IPS DF 6.9 (cell line): Measurements from ENCODE around the gene PKP3.

ENCODE experiments used
- DNase-seq: peaks from one replicate; pipeline ENCODE4 v3.0.0-alpha.2; 2013; ENCODE audit warnings: low read depth, low spot score
- H3K27ac ChIP-seq: one replicate; pipeline ENCODE4 v1.5.1; 2013; ENCODE audit warnings: low read length, control low read depth
- H3K27me3 ChIP-seq: 2 replicates; pipeline ENCODE4 v1.6.1; 2013; ENCODE audit warnings: mild to moderate bottlenecking, low read length; ENCODE audit not compliant: control insufficient read depth, insufficient read depth
- H3K36me3 ChIP-seq: 2 replicates; pipeline ENCODE4 v1.6.1; 2013; ENCODE audit warnings: low read length; ENCODE audit not compliant: control insufficient read depth, insufficient read depth
- H3K4me1 ChIP-seq: 2 replicates; pipeline ENCODE4 v1.6.1; 2013; ENCODE audit warnings: low read length; ENCODE audit not compliant: control insufficient read depth, insufficient read depth
- H3K4me3 ChIP-seq: 2 replicates; pipeline ENCODE4 v1.5.1; 2013; ENCODE audit warnings: mild to moderate bottlenecking, low read length
- H3K9me3 ChIP-seq: 2 replicates; pipeline ENCODE4 v1.6.1; 2013; ENCODE audit warnings: low read length, inconsistent platforms; ENCODE audit not compliant: control insufficient read depth, insufficient read depth
- WGBS: extraction: QIAGEN DNeasy Blood & Tissue Kit; methylation state at CpG from one replicate; pipeline ENCODE4 v1.1.7; 2013; ENCODE audit warnings: mixed read lengths, missing lambda C conversion rate; ENCODE audit not compliant: insufficient read length, insufficient coverage; 5-methylcytosine and 5-hydroxymethylcytosine counted together

Gene PKP3

DNA sequence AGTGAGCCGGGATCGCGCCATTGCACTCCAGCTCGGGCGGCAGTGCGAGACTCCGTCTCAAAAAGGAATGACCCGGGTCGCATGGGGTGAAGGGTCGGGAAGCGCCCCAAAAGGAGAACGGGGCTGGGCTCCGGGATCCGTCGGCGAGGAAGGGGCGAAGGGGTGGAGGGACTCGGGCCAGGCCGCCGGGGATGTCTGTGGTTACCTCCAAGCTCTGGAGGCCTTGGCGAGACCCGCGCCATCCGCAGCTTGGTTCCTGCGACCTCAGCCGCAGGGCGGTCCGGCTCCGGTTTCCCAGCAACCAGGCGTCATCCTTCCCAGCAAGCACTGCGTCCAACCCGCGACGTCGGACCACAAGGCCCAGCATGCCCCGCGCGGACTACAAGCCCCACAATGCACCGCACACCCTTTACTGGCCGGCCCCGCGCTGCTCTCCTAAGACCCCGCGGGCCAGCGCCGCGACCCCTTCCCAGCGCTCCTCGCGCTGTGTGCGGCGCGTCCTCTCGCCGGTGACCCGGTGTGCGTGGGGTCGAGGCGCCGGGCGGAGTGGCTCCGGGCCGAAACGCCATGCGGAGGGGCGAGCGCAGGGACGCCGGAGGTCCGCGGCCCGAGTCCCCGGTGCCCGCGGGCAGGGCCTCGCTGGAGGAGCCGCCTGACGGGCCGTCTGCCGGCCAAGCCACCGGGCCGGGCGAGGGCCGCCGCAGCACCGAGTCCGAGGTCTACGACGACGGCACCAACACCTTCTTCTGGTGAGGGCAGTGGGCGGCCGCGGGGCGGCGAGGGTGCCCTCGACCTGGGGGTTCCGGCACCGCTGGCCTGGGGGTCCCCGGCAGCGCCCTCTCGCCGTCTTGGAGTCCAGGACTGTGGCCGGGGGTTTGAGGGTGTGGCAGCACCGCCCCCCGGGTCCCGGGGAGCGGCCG, 56.1 kb downstream of the PKP3 start, which contains the start of gene PTDSS2:
Gene PTDSS2, plus strand, starts transcription at position 391 of the 920 bp plus-strand sequence. Its CDS starts 177 bp downstream, at position 568.
- Histone ChIP-seq H3K27me3 (no peaks in the 10 kb centered on the region), H3K4me1 (peaks cover 6% of the 10 kb centered on the region), H3K36me3 (peaks cover 4% of the 10 kb centered on the region; the same call in 1 of the 2 replicates), H3K4me3 (peak within 1 kb of the TSS; percentile 98), H3K27ac (no peak within 1 kb of the TSS), H3K9me3 (no peaks in the 10 kb centered on the region)
- DNase-seq, result peak; percentile 96
- no CpG with 5 or more reads among the region's 108 CpGs for whole genome bisulfite sequencing

- peaks cover 4% of the 10 kb centered on the region; the same call in 1 of the 2 replicates for H3K36me3 ChIP-seq
- no peaks in the 10 kb centered on the region for H3K27me3 ChIP-seq
- WGBS, result no CpG with 5 or more reads among the region's 46 CpGs
- DNase-seq, result no peak
- H3K4me1 ChIP-seq, result peaks cover 5% of the 10 kb centered on the region
- no peaks in the 10 kb centered on the region for H3K9me3 ChIP-seq
- H3K4me3 ChIP-seq, result peak overlapping the region; percentile 98
- no peak overlapping the region for H3K27ac ChIP-seq
These were observed 56.9 kb downstream of the PKP3 start for GRCh38 chr11:450809-451451.

- no peaks in the 10 kb centered on the region for H3K27me3 ChIP-seq
- H3K4me3 ChIP-seq, result no peak overlapping the region
- H3K36me3 ChIP-seq, result peaks cover 4% of the 10 kb centered on the region; the same call in 1 of the 2 replicates
- DNase-seq, result no peak
- H3K4me1 ChIP-seq, result peaks cover 7% of the 10 kb centered on the region; the same call in 1 of the 2 replicates
- H3K9me3 ChIP-seq, result no peaks in the 10 kb centered on the region
- no peak overlapping the region for H3K27ac ChIP-seq
- WGBS, result no CpG with 5 or more reads among the region's 14 CpGs
These were observed 57.7 kb downstream of the PKP3 start for GRCh38 chr11:451738-452137.

DNA sequence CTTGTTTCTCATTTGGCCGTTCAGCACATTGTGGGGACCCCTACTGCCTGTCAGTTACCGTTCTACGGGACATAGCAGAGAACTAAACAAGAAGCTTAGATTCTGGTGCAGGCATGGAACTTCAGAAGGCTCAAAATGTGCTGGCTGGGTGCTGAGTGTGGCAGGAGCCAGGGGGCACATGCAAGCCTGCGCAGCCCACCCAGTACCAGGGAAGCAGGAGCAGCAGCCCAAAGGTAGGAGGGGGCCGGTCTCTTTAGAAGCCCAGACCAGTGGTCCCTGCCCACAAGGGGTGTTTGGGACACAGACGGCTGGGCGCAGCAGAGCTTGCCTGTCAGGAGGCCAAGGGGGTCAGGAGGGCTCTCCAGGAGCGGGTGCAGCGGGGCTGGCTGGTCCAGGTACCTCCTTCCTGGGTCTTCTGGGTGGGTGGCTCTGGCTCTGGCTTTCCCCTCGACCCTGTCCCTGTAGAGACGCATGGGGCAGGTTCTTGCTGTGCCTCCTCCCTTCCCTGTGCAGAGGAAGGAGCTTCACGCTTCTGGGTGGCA, 58.3 kb downstream of the PKP3 start:
- WGBS, result no CpG with 5 or more reads among the region's 12 CpGs
- peaks cover 4% of the 10 kb centered on the region; the same call in 1 of the 2 replicates for H3K36me3 ChIP-seq
- DNase-seq, result no peak
- H3K27ac ChIP-seq, result no peak overlapping the region
- H3K4me1 ChIP-seq, result peaks cover 8% of the 10 kb centered on the region
- no peaks in the 10 kb centered on the region for H3K27me3 ChIP-seq
- H3K4me3 ChIP-seq, result no peak overlapping the region
- H3K9me3 ChIP-seq, result no peaks in the 10 kb centered on the region

- no peaks in the 10 kb centered on the region for H3K27me3 ChIP-seq
- H3K36me3 ChIP-seq, result peaks cover 4% of the 10 kb centered on the region; the same call in 1 of the 2 replicates
- no peak overlapping the region for H3K4me3 ChIP-seq
- DNase-seq, result no peak
- no peak overlapping the region for H3K27ac ChIP-seq
- H3K4me1 ChIP-seq, result peaks cover 8% of the 10 kb centered on the region
- WGBS, result no CpG with 5 or more reads among the region's 19 CpGs
- H3K9me3 ChIP-seq, result no peaks in the 10 kb centered on the region
These were observed 59.0 kb downstream of the PKP3 start for GRCh38 chr11:452916-453527.

DNA sequence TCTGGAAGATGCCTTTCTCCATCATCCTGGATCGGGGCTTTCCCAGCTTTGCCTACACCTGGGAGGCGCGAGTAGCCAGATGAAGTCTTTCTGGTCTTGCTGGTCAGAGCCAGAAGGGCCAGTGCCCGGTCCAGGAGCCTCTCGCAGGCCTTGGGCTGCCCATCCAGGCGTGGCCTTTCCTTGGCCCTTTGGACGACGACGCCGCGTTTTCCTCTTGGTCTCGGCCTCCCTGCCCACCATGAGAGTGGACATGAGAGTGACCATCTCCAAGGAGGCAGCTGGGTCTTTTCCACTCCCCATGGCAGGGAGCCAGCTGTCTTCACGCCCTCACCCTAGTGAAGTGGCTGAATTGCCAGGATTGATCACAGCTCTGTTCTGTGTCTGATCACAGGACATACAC, 59.6 kb downstream of the PKP3 start:
- Histone ChIP-seq H3K27me3 (no peaks in the 10 kb centered on the region), H3K36me3 (peaks cover 4% of the 10 kb centered on the region; the same call in 1 of the 2 replicates), H3K4me3 (no peak overlapping the region), H3K9me3 (no peaks in the 10 kb centered on the region), H3K27ac (no peak overlapping the region), H3K4me1 (peaks cover 8% of the 10 kb centered on the region)
- WGBS, result no CpG with 5 or more reads among the region's 13 CpGs
- DNase-seq, result no peak

DNA sequence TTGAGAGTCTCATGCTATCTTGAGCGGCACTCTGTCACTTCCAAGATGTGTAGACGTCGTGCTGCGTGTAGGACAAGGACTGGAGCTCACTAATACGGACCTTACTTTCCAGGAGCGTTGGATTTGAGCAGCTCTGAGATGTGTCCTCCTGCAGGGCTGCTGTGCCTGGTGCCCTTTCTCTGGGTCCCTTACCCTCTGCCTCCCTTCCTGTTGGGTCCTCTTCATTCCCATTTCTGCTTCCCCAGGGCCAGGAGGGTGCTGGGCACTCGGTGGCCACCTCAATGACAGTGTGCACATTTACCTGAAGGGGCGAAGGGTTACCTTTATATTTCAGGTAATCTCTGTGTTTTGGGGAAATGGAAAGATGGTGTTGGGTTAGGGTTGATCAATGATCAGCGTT, 60.0 kb downstream of the PKP3 start:
- peaks cover 8% of the 10 kb centered on the region for H3K4me1 ChIP-seq
- H3K36me3 ChIP-seq, result peaks cover 4% of the 10 kb centered on the region; the same call in 1 of the 2 replicates
- WGBS, result no CpG with 5 or more reads among the region's 9 CpGs
- H3K4me3 ChIP-seq, result no peak overlapping the region
- no peak overlapping the region for H3K27ac ChIP-seq
- H3K27me3 ChIP-seq, result no peaks in the 10 kb centered on the region
- DNase-seq, result no peak
- no peaks in the 10 kb centered on the region for H3K9me3 ChIP-seq
